RWPE2 (cell line): Measurements from ENCODE around the gene GORAB.

ENCODE experiments used
- ATAC-seq: fragments of 200-7000 bp; cut with Tn5 transposase; 3 replicates; pipeline ENCODE4 v1.9.1; 2021; ENCODE audit warnings: low read depth
- DNase-seq: peaks from one replicate; pipeline ENCODE4 v3.0.0-alpha.2; 2020; ENCODE audit warnings: low spot score
- H3K27ac ChIP-seq: fragments of 450-650 bp; 2 replicates; pipeline ENCODE4 v1.5.1; 2017; ENCODE audit warnings: mild to moderate bottlenecking; ENCODE audit not compliant: poor library complexity, severe bottlenecking
- H3K27me3 ChIP-seq: fragments of 250-450 bp; sonication (Bioruptor Pico); 2 replicates; pipeline ENCODE4 v1.5.1; 2021; ENCODE audit warnings: mild to moderate bottlenecking, moderate library complexity; ENCODE audit not compliant: insufficient read depth, poor library complexity, severe bottlenecking
- H3K36me3 ChIP-seq: fragments of 250-450 bp; sonication (Bioruptor Pico); 2 replicates; pipeline ENCODE4 v1.5.1; 2020; ENCODE audit warnings: low read depth, mild to moderate bottlenecking, moderate library complexity
- H3K4me1 ChIP-seq: fragments of 250-450 bp; sonication (Bioruptor Pico); 2 replicates; pipeline ENCODE4 v1.5.1; 2021; ENCODE audit warnings: mild to moderate bottlenecking, moderate library complexity; ENCODE audit not compliant: insufficient read depth, poor library complexity, severe bottlenecking
- H3K4me3 ChIP-seq: fragments of 250-450 bp; sonication (Bioruptor Pico); 2 replicates; pipeline ENCODE4 v1.5.1; 2021; ENCODE audit warnings: mild to moderate bottlenecking, moderate library complexity; ENCODE audit not compliant: severe bottlenecking
- H3K9me3 ChIP-seq: fragments of 250-450 bp; sonication (Bioruptor Pico); 2 replicates; pipeline ENCODE4 v1.5.1; 2021; ENCODE audit warnings: mild to moderate bottlenecking, moderate library complexity; ENCODE audit not compliant: severe bottlenecking
- TF ChIP-seq, protein P1 (sequence below): fragments of 450-650 bp; IDR thresholded peaks from one replicate; pipeline ENCODE4 v1.5.1; 2017; ENCODE audit warnings: mild to moderate bottlenecking, moderate library complexity; ENCODE audit not compliant: poor library complexity, severe bottlenecking

GORAB gene

DNA sequence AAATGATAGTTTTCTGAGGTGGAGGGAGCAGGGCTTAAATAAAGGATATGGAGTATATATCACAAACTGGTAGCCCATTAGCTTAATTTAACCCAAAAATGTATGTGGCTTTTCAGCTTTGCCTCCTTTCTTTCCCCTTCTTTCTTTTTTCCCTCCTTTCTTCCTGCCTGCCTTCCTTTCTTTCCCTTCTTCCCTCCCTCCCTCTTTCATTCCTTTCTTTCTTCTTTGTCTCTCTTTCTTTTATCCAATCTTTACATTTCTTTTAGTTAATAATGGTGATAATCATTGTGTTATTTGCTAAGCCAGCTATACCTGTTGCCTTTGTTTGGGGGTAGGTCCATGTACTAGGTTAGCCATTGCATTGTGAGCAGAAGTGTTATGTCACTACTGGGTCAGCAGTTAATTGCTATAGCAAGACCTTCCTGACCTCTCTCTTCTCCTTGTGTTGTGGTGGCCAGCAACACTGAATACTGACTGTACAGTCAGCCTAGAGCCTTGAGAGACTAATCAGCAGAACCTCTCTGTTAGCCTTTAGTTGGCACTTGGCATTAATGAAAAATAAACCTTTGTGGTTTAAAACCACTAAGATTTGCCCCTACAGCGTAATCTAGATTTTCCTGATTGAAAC lies 5.1 kb downstream of the GORAB start:
- Histone ChIP-seq H3K9me3 (no peaks in the 10 kb centered on the region), H3K4me3 (no peak overlapping the region), H3K27me3 (no peaks in the 10 kb centered on the region), H3K4me1 (peaks cover 14% of the 10 kb centered on the region), H3K27ac (no peak overlapping the region), H3K36me3 (peaks cover 71% of the 10 kb centered on the region)
- TF ChIP-seq, protein P1, sequence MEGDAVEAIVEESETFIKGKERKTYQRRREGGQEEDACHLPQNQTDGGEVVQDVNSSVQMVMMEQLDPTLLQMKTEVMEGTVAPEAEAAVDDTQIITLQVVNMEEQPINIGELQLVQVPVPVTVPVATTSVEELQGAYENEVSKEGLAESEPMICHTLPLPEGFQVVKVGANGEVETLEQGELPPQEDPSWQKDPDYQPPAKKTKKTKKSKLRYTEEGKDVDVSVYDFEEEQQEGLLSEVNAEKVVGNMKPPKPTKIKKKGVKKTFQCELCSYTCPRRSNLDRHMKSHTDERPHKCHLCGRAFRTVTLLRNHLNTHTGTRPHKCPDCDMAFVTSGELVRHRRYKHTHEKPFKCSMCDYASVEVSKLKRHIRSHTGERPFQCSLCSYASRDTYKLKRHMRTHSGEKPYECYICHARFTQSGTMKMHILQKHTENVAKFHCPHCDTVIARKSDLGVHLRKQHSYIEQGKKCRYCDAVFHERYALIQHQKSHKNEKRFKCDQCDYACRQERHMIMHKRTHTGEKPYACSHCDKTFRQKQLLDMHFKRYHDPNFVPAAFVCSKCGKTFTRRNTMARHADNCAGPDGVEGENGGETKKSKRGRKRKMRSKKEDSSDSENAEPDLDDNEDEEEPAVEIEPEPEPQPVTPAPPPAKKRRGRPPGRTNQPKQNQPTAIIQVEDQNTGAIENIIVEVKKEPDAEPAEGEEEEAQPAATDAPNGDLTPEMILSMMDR = no peak
- DNase-seq (no peak), ATAC-seq (no peak)

DNA sequence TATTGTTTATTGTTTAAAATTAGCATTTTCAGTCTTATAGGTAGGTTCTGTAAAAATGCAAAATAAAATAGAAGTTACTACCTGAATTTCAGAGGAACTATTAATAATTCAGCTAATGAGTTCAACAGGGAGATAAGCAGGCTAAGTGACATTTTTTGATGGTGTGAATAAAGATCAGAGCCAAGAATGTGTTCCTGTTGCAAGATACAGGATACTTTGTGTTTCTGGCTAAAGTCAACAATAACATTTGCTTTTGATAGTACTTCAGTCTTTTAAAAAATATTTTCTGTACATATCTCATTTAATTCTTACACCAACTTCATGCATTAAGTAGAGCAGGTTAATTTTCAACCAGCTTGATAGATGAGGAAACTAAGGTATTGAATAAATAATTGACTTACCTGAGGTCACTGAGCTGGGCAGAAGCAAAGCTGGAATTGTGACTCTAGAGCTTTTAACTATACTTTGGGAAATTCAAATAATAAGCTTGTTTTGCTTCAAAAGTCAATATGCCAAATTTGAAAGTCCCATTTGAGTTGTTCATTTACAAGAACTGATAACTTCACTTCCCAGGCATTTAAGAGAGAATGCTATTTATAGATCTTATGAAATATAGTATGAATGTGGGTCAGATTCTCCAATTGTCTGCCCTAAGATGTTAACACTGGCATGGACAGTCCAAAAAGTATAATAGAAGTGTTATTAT lies 6.0 kb downstream of the GORAB start:
- ATAC-seq (0 out of 3 replicates have a peak, but pooled peaks have one; percentile 49), DNase-seq (no peak)
- H3K27ac ChIP-seq = no peak overlapping the region
- peaks cover 80% of the 10 kb centered on the region for H3K36me3 ChIP-seq
- H3K4me1 ChIP-seq = peaks cover 13% of the 10 kb centered on the region
- no peaks in the 10 kb centered on the region for H3K9me3 ChIP-seq
- no peaks in the 10 kb centered on the region for H3K27me3 ChIP-seq
- TF ChIP-seq, protein P1 = no peak
- H3K4me3 ChIP-seq = no peak overlapping the region

DNA sequence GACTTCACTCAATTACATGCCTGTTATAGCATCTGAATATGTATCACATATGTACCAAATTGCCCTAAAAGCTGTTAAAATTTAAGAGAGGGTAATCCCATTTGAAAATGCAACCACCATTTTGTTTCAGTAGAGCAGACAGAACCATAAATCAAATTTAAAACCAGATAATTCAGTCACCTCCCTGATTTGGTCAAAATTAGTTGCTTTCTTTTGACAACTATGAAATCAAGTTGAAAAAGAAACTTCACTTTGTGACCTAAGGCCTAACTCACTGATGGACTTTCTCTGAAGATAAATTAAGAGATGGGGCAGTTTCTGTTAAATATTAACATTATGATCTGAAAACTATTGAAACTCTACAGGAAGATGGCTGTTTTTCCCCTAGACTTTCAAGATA lies 6.7 kb downstream of the GORAB start:
- ATAC-seq (no peak), DNase-seq (no peak)
- TF ChIP-seq, protein P1 = no peak
- H3K4me1 ChIP-seq = peaks cover 6% of the 10 kb centered on the region
- no peak overlapping the region for H3K27ac ChIP-seq
- no peaks in the 10 kb centered on the region for H3K27me3 ChIP-seq
- H3K9me3 ChIP-seq = no peaks in the 10 kb centered on the region
- peaks cover 83% of the 10 kb centered on the region for H3K36me3 ChIP-seq
- no peak overlapping the region for H3K4me3 ChIP-seq

DNA sequence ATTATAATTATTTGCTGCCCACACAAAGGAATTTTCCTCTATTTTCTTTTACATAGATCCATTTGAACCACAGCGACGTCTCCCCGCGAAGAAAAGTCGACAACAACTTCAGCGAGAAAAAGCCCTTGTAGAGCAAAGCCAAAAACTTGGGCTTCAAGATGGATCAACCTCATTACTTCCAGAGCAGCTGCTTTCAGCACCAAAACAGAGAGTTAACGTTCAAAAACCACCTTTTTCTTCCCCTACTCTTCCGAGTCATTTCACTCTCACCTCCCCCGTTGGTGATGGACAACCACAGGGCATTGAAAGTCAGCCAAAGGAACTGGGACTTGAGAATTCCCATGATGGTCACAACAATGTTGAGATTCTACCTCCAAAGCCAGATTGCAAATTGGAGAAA lies 7.2 kb downstream of the GORAB start:
- Histone ChIP-seq H3K4me1 (peaks cover 5% of the 10 kb centered on the region), H3K4me3 (no peak overlapping the region), H3K27me3 (no peaks in the 10 kb centered on the region), H3K9me3 (no peaks in the 10 kb centered on the region), H3K27ac (no peak overlapping the region), H3K36me3 (peaks cover 83% of the 10 kb centered on the region)
- ATAC-seq (no peak), DNase-seq (no peak)
- TF ChIP-seq, protein P1 = no peak

DNA sequence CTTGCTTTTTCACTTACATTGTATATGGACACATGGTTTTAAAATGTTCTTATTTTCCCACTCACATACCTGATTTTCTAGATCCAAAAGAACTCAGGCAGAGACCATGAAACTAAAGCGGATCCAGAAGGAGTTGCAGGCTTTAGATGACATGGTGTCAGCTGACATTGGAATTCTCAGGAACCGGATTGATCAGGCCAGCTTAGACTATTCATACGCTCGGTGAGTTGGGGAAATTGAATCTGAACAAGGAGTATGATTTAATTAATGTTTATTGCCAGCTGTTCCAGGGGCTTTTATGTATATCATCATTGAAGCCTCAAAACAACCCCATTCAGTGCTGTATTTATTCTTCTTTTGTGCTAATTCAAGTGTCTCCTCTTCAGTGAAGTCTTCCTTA lies 12.7 kb downstream of the GORAB start:
- ATAC-seq = no peak
- TF ChIP-seq, protein P1 = no peak
- peaks cover 91% of the 10 kb centered on the region for H3K36me3 ChIP-seq
- no peaks in the 10 kb centered on the region for H3K4me1 ChIP-seq
- no peak overlapping the region for H3K4me3 ChIP-seq
- H3K9me3 ChIP-seq = no peaks in the 10 kb centered on the region
- H3K27me3 ChIP-seq = no peaks in the 10 kb centered on the region
- H3K27ac ChIP-seq = no peak overlapping the region
- no peak for DNase-seq
